Stimulated activated CD8-positive, alpha-beta memory T cell treated with anti-CD3 and anti-CD28 coated beads, Interleukin-2, amount 100 ng/mL, for 1 hour (primary cell): ENCODE results near the gene ABCC4.

Experiments
- DNase-seq, 2 donors: peaks; one replicate each; pipeline ENCODE4 v3.0.0-alpha.2; 2020; ENCODE audit warnings: low read depth in 2 of 2

ABCC4 gene

DNA sequence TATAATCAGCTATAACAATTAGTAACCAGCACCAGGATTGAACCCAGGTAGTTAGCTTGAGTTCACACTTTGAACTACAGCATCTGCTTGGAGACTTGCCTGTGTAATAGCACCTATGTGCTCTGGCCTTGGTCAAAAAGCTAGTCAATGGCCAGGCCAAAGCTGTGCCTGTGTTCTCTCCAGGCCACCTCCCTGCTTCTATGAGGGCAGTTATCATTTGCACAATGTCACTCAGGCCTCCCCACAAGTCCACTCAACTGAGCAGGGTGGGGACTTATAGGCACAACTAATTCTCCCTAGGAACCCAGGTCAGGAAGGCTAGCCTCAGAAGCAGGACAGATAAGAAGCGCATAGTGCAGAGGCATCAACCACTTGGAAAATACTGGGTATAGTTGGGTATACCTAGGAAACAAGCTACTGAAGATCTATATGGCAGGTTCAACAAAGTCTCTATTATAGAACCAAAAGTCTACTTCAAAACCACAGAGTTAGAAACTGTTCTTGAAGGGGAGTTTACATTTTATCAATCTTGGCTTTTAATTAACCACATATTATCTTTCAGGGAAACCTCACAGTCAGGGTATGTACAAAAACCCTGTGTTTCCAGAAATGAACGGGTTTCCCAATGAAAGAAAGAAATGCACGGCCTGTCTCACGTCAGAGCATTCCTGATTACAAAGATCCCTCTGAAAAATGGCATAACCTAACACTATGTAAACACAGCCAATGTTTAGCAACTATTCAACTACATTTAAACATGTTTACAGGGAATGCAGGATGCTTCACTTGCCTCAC lies 140.9 kb downstream of the ABCC4 start:
- no peak for DNase-seq

DNA sequence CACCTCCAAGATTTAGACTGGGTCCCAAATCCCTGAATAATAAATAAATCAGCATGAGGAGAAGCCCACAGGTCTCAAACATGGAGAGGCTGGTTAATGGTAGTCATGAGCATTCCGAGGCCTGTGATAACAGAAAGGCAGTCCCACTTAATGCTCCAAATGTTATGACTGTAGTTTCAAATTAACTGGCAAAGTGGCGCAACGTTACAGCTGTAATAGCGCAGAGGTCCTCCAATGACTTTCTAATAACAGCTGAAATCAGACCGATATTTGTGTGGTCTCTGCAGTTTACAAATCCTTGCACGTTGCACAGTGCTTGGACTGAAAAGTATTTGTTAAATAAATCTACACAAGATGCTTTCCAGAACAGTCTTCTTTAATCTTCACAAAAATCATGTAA lies 141.8 kb downstream of the ABCC4 start:
- no peak for DNase-seq

DNA sequence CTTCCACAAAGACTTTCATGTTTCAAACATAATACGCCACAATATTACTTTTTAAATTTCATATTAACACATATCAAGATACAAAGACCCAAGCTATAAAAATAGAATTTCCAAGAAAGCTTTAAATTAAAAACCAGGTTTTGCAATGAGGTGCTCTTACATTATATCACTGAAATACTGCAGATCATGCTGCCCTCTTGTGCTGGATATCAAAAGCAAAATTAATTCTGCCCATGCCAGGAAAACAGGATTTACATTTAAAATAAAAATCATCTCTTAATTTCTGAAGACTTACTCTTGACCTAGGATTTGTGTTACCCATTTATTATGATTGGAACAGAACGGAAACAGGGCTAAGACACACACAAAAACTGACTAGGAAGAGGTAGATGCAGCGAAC lies 145.0 kb downstream of the ABCC4 start:
- no peak for DNase-seq

DNA sequence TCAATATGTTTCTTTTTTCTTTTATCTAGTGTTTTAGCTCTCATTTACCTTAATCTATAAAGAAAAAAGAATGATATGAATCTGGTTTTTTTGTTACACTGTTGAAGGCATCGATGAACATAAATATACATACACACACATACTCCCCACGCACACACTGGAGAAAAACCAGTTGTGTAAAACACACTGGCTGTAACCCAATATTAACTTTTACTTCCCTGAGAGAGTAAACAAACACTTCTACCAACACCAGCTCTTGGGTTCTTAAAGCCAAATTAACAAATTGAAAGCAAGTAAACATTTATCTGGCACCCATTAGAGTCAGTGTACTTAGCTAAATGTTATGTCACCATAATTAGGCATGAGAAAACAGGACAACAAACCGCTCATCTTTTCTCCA lies 145.7 kb downstream of the ABCC4 start:
- no peak for DNase-seq

DNA sequence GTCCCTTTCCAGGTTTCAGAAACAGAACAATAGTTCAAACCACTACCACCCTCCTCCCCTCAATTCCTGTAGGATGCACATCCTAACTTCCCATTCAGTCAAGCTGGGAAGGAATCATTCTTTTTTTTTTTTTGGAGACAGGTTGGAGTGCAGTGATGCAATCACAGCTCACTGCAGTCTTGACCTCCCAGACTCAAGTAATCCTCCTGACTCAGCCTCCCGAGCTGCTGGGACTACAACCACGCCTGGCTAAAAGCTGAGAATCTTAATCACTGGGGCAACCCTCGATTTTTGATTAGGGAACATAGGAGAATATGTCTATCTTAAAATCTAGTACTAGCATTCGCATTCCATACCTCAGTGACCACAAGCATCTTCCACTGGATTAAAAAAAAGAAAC lies 146.2 kb downstream of the ABCC4 start:
- no peak for DNase-seq

DNA sequence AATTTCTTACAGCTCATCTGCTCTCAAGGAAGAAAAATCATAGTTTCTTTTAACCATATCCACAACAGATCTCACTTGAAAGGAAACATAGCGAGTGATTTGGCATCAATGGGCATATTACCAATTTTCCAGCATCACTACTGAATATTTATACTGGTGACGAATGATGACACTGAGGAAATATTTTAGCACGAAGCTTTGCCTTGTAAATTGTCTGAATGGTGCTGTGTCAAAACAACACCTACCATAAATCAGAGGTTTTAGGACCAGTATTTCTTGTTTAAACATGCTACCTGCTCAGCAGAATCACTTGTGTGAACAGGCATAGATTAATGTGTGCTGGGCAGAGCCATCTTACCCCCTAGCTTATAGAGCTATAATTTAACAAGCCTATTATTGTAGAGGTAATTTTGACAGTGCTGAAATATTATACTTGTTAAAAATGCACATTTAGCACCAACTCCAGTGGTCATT lies 146.8 kb downstream of the ABCC4 start:
- no peak for DNase-seq

DNA sequence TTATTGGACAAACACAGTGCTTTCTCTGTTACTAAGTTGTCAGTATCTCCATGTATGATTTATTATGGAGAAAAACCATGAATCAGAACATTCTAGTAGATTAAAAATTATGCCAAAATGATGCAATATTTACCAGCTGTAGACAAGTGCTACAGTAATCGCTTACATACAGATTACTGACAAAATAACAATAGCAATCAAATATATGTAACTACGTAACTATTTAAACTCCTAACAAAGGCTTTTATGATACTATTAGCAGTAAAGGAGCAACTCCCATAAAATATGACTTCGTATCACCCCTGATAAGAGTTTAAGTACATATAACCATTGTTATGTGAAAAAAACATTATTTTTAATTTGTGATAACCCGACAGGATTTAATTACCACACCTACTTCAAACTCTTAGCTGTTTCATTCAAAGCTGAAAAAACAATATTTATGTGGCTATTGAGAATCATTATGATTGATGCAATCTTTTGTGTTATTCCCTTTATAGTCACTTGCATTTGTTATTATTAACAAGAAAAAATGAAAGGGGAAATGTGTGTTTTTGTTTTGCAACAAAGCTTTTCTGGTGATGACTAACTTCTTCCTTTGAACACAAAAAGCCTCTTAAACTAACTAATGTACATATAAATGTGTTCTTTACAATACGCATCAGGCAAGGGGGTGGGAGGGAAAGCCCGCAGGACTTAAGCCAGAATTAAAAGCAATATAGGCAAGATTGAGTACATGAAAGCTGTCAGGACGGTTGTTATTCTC lies 147.4 kb downstream of the ABCC4 start:
- no peak for DNase-seq

DNA sequence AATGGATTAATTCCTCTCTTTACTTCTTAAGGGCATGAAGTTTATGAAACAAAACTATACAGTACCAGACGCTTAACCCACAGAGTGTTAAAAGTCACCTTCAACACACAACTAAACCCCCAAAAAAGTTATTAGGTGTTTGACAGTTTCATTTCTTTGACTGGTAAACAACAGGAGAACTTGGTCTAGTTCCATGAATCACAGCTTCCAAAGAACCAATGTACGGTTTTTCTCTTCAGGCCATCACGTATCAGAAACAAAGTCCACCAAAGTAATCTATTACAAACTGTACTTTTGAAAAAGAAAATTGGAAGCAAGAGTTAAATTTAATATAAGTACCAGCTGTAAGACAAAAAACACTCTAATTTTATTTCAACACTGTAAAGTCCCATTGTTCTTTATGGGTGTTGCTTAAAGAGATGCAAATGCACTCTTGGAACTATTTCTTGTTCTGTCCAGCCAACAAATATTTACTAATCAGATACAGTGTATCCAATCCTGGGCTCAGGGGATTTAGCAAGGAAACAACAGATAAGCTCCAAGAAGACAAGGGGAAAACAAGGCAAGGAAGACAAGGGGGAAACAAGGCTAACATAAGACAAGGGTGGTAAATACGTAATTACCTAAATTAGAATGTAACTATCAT lies 149.2 kb downstream of the ABCC4 start:
- DNase-seq, result no peak

DNA sequence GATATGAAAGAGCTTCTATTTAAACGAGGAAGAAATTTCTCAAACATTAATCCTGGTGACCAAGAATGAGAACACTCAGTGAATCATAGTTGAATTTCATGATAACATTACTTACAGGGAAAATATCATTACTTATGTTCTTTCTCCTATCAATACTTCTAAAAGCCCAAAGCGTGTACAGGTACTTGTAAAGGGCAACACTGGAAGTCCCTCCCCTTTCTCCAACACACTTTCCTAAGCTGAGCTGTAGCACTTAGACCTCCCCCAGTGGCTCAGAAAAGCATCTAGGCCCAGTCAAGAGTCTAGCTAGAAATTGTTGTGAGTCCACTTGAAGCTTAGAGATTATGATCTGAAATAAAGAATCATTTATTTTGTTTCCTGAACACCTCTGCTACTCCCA lies 150.7 kb downstream of the ABCC4 start:
- DNase-seq, result no peak

DNA sequence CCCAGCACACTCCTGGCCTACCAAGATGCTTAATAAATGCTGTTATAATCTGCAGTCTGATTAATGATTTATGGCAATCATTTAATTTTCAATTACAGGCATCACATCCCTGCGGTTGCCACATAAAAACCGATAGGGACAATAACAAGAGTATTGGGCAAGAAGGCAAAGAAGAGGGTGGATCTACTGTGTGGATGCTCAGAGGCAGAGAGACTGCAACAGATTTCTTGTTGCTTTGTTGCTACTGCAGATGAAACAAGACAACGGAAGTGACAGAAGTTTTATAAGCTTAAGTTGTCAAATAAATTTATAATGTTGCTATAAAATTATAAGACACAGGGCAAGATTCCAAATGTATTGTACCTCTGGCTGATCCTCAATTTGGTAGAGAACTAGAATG lies 154.8 kb downstream of the ABCC4 start:
- no peak for DNase-seq

DNA sequence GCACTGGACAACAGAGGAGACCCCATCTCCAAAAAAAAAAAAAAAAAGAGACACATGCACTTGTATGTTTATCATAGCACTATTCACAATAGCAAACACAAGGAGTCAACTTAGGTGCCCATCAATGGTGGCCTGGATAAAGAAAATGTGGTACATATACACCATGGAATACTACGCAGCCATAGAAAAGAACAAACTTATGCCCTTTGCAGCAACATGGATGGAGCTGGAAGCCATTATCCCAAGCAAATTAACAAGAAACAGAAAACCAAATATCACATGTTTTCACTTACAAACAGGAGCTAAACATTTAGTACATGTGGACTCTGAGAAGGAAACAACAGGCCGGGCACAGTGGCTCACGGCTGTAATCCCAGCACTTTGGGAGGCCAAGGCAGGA lies 155.7 kb downstream of the ABCC4 start:
- DNase-seq, result no peak

DNA sequence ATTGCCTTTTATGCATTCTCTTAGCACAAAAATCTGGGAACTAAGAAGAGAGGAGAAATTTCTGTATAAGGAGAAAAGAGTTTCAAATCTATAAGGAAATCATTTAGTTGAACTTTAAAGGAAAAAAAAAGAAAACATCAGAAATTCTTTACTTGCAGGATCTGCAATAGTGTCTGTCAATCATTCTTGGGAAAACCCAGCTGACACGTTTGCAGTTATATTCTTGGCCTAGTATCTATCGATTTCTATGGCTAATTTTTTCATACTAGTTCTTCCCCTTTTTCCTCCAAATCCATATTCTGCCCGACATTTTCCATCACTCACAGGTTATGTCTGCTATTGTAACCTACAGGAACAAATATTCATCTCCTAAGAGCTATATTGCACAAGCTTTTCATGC lies 160.7 kb downstream of the ABCC4 start:
- DNase-seq, result no peak

DNA sequence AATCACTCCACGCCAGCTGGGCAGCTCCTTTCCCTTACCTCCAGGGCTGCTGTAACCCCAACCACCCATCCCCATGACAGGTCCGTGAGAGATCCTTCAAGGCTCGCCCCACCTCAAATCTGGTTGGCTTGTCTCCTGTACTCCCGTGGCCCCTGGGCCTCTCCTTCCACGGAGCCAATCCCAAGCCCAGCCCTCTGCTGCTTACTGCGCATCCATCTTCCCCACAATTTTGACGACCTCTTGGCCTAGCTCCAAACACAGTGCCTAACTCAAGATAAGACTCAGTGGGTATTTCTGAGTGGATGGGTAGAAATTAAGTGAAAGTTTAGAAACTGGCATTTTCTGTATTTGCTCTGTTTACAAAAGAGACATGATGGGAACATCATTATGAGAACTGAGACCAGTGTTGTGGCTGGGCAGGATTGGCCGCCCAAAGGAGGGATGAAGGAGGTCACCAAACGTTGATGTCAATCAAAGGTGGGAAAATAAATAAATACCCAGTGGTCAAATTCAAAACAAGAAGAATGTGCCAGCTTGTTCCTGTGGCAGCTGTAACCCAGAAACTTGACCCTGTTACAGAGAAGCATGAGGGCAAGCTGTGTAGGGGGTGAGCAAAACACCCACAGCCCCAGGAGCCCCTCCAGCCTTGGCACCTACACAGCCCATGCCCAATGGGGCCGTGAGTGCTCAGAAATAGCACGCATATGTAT lies 162.2 kb downstream of the ABCC4 start:
- DNase-seq, result no peak

DNA sequence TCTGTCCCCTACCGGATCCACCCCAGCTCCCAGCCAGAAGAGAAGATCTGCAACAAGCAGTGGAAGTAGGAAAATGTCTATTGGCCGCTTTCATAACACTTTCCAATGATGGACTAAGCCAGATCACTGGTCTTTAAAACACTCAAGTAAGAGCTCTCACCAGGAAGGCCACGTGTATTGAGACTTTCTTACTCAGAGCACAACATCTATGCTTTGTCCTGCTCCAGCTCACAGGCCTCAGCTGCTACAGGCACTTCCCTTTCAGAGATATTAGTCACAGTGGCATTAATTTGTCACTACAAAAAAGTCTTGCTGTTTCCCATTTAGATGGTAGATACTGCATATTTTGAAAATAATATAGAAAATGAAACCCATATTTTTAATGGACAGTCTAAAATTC lies 164.2 kb downstream of the ABCC4 start:
- no peak for DNase-seq

DNA sequence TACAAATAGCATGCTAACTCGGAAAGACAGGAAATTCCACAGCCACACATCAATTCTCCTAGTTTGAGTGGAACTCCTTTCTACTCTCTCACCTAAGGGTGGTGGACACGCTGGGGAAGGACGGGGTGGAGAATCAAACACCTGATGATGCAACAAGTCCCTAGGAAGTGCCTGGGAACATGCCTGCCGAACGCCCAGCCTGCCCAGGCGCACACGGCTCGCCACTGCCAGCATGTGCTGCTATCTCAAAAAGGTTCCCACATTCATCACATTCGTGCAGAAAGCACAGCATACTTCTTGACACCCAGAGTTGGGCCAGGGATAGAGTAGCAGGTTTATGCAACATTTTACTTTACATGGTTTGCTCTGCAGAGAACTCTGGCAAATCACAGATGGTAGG lies 164.6 kb downstream of the ABCC4 start:
- no peak for DNase-seq

DNA sequence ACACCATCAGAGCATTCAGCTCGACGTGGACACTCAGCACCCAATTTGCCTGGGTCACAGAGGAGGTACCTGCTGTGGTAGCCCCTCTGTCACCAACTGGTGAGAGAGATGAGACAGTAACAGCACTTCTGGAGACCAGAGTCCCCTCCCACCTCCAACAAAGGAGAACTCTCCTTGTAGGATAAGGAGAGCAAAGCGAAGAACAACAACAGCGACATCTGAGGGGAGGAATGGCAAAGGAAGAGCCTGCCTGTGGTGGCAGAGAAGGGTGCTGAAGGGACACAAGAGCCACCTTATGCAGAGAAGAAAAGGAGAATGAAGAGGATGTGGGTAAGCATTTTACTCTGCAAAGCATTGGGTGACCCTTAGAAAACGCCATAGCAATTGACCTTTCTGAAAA lies 167.8 kb downstream of the ABCC4 start:
- DNase-seq, result no peak

DNA sequence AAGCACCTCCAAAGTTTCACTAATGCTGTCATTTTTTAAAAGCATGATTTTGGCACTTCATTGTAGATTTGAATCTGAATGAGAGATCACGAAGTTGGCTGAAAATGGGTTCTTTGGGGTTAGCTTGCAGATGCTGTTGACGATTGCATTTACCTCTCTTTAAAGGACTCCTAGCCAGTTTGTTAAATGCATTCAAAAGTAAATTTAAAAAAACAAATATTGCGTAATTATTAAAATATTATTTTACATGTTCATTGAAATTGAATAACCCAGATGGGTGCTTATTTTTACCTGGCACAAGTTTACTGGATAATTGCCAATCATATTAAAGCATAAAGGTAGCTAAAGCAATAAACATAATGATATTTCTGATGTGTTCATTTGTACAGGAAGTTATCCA lies 172.2 kb downstream of the ABCC4 start:
- DNase-seq, result no peak

DNA sequence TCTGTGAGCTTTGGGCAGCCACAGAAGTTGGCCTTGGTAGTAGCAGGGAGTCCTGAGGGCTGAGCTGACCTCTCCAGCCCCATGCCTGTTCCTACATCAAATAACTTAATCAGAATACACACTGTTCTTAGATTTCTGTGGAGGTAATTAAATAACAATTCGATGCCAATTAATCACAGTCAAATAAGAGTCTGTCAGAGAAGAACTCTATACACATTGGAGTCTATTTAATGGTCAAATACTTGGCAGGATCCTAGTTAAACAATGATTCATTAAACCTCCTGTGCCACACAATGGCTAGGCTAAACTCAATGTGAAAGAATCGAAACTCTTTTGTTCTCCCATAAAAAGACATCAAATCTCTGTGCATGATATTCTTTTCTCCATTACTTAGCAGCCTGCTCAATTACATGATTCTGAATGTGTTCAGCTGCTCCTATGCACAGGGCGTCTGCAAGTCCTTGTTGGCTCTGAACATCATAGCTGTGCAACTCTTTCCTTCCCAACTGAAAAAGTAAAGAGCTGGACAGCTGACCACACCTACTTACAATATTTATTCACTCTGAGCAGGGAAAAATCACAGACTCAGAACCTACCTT lies 173.1 kb downstream of the ABCC4 start:
- DNase-seq, result no peak

DNA sequence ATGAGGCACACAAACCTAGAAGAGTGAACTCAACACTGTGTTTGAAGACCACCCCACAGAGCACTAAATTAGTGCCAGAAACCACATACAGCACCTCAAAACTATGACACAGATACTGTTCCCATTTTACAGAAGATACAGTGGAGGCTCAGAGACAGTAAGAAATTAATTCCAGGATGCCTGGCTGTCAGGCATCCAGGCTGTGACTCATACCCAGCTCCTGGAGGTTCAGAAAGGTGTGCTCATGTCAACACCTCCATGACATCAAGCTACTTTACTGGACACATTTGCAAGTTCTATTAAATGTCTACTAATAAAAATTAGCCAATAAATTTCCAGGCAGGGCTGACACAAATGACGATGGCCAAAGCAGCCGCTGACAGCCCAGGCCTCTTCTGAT lies 176.3 kb downstream of the ABCC4 start:
- DNase-seq, result no peak

DNA sequence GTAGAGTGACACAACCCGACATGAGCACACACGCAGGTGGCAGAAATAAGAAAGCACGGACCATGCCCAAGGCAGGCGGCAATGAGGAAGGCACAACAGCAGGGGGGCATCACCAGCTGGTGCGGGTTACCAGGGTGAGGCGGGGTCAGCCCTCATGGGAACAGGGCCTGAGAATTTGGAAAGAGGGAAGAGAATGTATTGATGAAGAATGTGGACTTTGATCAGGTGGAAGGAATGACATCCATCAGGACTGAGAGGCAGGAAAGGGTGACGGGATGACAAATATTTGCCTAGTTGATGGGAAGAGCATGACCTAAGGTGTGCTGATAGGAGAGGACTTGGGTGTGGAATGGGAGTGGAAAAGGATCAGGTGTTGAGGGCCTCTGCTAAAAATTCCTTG lies 177.5 kb downstream of the ABCC4 start:
- DNase-seq, result no peak

DNA sequence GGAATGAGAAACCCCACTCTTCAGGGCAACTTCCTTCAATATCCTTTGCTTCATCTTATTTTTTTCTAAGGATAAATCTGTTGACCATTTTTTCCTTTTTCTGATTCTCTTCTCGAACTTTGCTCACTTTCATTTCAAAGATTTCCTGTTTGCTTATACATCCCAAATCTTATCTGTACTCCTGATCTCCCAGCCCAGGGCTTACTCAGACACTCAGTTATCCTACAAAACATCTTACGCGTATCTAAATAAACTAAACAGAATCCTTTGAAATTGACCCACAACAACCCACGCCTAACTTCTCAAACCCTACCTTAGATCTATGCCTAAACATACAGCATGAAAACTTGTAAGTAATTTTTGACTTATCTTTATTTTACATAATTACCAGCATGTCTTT lies 179.2 kb downstream of the ABCC4 start:
- no peak for DNase-seq

DNA sequence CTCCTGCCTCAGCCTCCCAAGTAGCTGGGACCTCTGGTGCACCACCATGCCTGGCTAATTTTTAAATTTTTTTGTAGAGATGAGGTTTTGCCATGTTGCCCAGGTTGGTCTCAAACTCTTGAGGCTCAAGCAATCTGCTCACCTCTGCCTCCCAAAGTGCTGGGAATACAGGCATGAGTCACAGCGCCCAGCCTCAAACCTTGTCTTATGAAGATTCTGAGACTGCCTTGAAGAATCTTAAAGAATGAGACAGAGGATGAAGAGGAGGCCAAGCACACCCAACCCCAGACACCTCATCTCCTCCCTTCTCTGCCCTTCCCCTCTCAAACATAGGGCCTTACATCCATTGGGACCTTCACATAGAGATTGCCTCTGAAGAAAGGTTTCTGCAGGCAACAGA lies 179.7 kb downstream of the ABCC4 start:
- no peak for DNase-seq
